Memory B cell (primary cell): Measurements from ENCODE around the gene CAMK2B.

ENCODE experiments used
- ATAC-seq: fragments of 150-1000 bp; cut with Tn5 transposase; 2 replicates; pipeline ENCODE4 v1.10.0; 2021; ENCODE audit warnings: low read depth, mild to moderate bottlenecking, moderate library complexity
- DNase-seq, 2 donors: peaks; one replicate each; pipeline ENCODE4 v3.0.0; 2022; ENCODE audit warnings: low spot score in 2 of 2
- H3K27ac Mint-ChIP-seq: one replicate; pipeline ENCODE4 v1.8.0; 2022; ENCODE audit warnings: mild to moderate bottlenecking, moderate library complexity, mixed read lengths
- H3K27me3 Mint-ChIP-seq: one replicate; pipeline ENCODE4 v1.8.0; 2022; ENCODE audit warnings: mixed read lengths
- H3K36me3 Mint-ChIP-seq: one replicate; pipeline ENCODE4 v1.8.0; 2022; ENCODE audit warnings: mild to moderate bottlenecking, mixed read lengths
- H3K4me1 Mint-ChIP-seq: one replicate; pipeline ENCODE4 v1.8.0; 2022; ENCODE audit warnings: mixed read lengths
- H3K4me3 Mint-ChIP-seq: one replicate; pipeline ENCODE4 v1.8.0; 2022; ENCODE audit warnings: mild to moderate bottlenecking, moderate library complexity, mixed read lengths
- H3K9me3 Mint-ChIP-seq: one replicate; pipeline ENCODE4 v1.8.0; 2022; ENCODE audit warnings: mixed read lengths

Gene CAMK2B

GRCh38 chr7:44325201-44325671 lies at the start of gene CAMK2B:
Gene CAMK2B (minus strand): TSS chr7:44325594. CDS start chr7:44325421, 173 bp downstream.
- ATAC-seq, result peak; percentile 55
- Mint-ChIP-seq H3K4me1 (peaks cover 16% of the 10 kb centered on the region), H3K27ac (no peak within 1 kb of the TSS), H3K4me3 (peak within 1 kb of the TSS; percentile 85), H3K9me3 (peaks cover 3% of the 10 kb centered on the region), H3K36me3 (no peaks in the 10 kb centered on the region), H3K27me3 (peaks cover 31% of the 10 kb centered on the region)
- no peak for DNase-seq

GRCh38 chr7:44374007-44374763 lies 48.8 kb upstream of the CAMK2B start:
- peaks cover 4% of the 10 kb centered on the region for H3K27me3 Mint-ChIP-seq
- no peak overlapping the region for H3K27ac Mint-ChIP-seq
- H3K4me3 Mint-ChIP-seq, result no peak overlapping the region
- H3K9me3 Mint-ChIP-seq, result peaks cover 7% of the 10 kb centered on the region
- ATAC-seq (no peak), DNase-seq (no peak)
- H3K36me3 Mint-ChIP-seq, result no peaks in the 10 kb centered on the region
- peaks cover 23% of the 10 kb centered on the region for H3K4me1 Mint-ChIP-seq

GRCh38 chr7:44373418-44373740 lies 48.0 kb upstream of the CAMK2B start:
- H3K9me3 Mint-ChIP-seq, result peaks cover 10% of the 10 kb centered on the region
- H3K36me3 Mint-ChIP-seq, result no peaks in the 10 kb centered on the region
- DNase-seq (no peak), ATAC-seq (no peak)
- H3K4me1 Mint-ChIP-seq, result peaks cover 22% of the 10 kb centered on the region
- no peak overlapping the region for H3K4me3 Mint-ChIP-seq
- peaks cover 4% of the 10 kb centered on the region for H3K27me3 Mint-ChIP-seq
- H3K27ac Mint-ChIP-seq, result no peak overlapping the region

GRCh38 chr7:44372560-44373417 lies 47.4 kb upstream of the CAMK2B start:
- H3K27me3 Mint-ChIP-seq, result peaks cover 6% of the 10 kb centered on the region
- peaks cover 16% of the 10 kb centered on the region for H3K4me1 Mint-ChIP-seq
- ATAC-seq (no peak), DNase-seq (no peak)
- H3K27ac Mint-ChIP-seq, result no peak overlapping the region
- H3K36me3 Mint-ChIP-seq, result no peaks in the 10 kb centered on the region
- H3K4me3 Mint-ChIP-seq, result no peak overlapping the region
- H3K9me3 Mint-ChIP-seq, result peaks cover 10% of the 10 kb centered on the region

- Mint-ChIP-seq H3K27me3 (peaks cover 8% of the 10 kb centered on the region), H3K36me3 (no peaks in the 10 kb centered on the region), H3K27ac (no peak overlapping the region), H3K4me1 (peaks cover 2% of the 10 kb centered on the region), H3K9me3 (peaks cover 10% of the 10 kb centered on the region), H3K4me3 (no peak overlapping the region)
- DNase-seq (no peak), ATAC-seq (no peak)
Observed at GRCh38 chr7:44368885-44369284, 43.5 kb upstream of the CAMK2B start.

- peaks cover 10% of the 10 kb centered on the region for H3K9me3 Mint-ChIP-seq
- H3K4me1 Mint-ChIP-seq, result peaks cover 2% of the 10 kb centered on the region
- H3K27me3 Mint-ChIP-seq, result peaks cover 7% of the 10 kb centered on the region
- H3K36me3 Mint-ChIP-seq, result no peaks in the 10 kb centered on the region
- ATAC-seq (no peak), DNase-seq (no peak)
- no peak overlapping the region for H3K4me3 Mint-ChIP-seq
- no peak overlapping the region for H3K27ac Mint-ChIP-seq
Observed at GRCh38 chr7:44368455-44368854, 43.1 kb upstream of the CAMK2B start.

- H3K27me3 Mint-ChIP-seq, result peaks cover 9% of the 10 kb centered on the region
- DNase-seq (no peak), ATAC-seq (no peak)
- H3K9me3 Mint-ChIP-seq, result peaks cover 10% of the 10 kb centered on the region
- H3K4me3 Mint-ChIP-seq, result no peak overlapping the region
- H3K4me1 Mint-ChIP-seq, result peaks cover 2% of the 10 kb centered on the region
- no peaks in the 10 kb centered on the region for H3K36me3 Mint-ChIP-seq
- H3K27ac Mint-ChIP-seq, result no peak overlapping the region
Observed at GRCh38 chr7:44367475-44368043, 42.2 kb upstream of the CAMK2B start.

- H3K9me3 Mint-ChIP-seq, result peaks cover 12% of the 10 kb centered on the region
- no peak overlapping the region for H3K27ac Mint-ChIP-seq
- ATAC-seq (no peak), DNase-seq (no peak)
- H3K4me1 Mint-ChIP-seq, result peaks cover 2% of the 10 kb centered on the region
- H3K27me3 Mint-ChIP-seq, result peaks cover 11% of the 10 kb centered on the region
- H3K36me3 Mint-ChIP-seq, result no peaks in the 10 kb centered on the region
- no peak overlapping the region for H3K4me3 Mint-ChIP-seq
Observed at GRCh38 chr7:44366986-44367385, 41.6 kb upstream of the CAMK2B start.

- H3K4me1 Mint-ChIP-seq, result no peaks in the 10 kb centered on the region
- peaks cover 10% of the 10 kb centered on the region for H3K9me3 Mint-ChIP-seq
- H3K27me3 Mint-ChIP-seq, result peaks cover 18% of the 10 kb centered on the region
- no peak overlapping the region for H3K4me3 Mint-ChIP-seq
- H3K27ac Mint-ChIP-seq, result no peak overlapping the region
- peaks cover 6% of the 10 kb centered on the region for H3K36me3 Mint-ChIP-seq
- ATAC-seq (no peak), DNase-seq (no peak)
Observed at GRCh38 chr7:44353668-44354067, 28.3 kb upstream of the CAMK2B start.

- DNase-seq (no peak), ATAC-seq (no peak)
- H3K4me1 Mint-ChIP-seq, result no peaks in the 10 kb centered on the region
- H3K4me3 Mint-ChIP-seq, result no peak overlapping the region
- H3K9me3 Mint-ChIP-seq, result peaks cover 8% of the 10 kb centered on the region
- peaks cover 13% of the 10 kb centered on the region for H3K27me3 Mint-ChIP-seq
- no peak overlapping the region for H3K27ac Mint-ChIP-seq
- peaks cover 9% of the 10 kb centered on the region for H3K36me3 Mint-ChIP-seq
Observed at GRCh38 chr7:44348851-44349781, 23.7 kb upstream of the CAMK2B start.

- peaks cover 9% of the 10 kb centered on the region for H3K36me3 Mint-ChIP-seq
- H3K4me1 Mint-ChIP-seq, result no peaks in the 10 kb centered on the region
- H3K27ac Mint-ChIP-seq, result no peak overlapping the region
- H3K9me3 Mint-ChIP-seq, result peaks cover 6% of the 10 kb centered on the region
- no peak overlapping the region for H3K4me3 Mint-ChIP-seq
- ATAC-seq (peak; percentile 34), DNase-seq (no peak)
- H3K27me3 Mint-ChIP-seq, result peaks cover 13% of the 10 kb centered on the region
Observed at GRCh38 chr7:44348300-44348699, 22.9 kb upstream of the CAMK2B start.

GRCh38 chr7:44347546-44348114 lies 22.2 kb upstream of the CAMK2B start:
- Mint-ChIP-seq H3K4me3 (no peak overlapping the region), H3K27me3 (peaks cover 13% of the 10 kb centered on the region), H3K4me1 (no peaks in the 10 kb centered on the region), H3K36me3 (peaks cover 9% of the 10 kb centered on the region), H3K9me3 (peaks cover 6% of the 10 kb centered on the region), H3K27ac (no peak overlapping the region)
- DNase-seq (no peak), ATAC-seq (no peak)

GRCh38 chr7:44346063-44346462 lies 20.7 kb upstream of the CAMK2B start:
- ATAC-seq (no peak), DNase-seq (no peak)
- Mint-ChIP-seq H3K9me3 (peaks cover 6% of the 10 kb centered on the region), H3K27ac (no peak overlapping the region), H3K27me3 (peaks cover 10% of the 10 kb centered on the region), H3K4me3 (no peak overlapping the region), H3K4me1 (no peaks in the 10 kb centered on the region), H3K36me3 (peaks cover 9% of the 10 kb centered on the region)
